GM12865 (cell line): Measurements from ENCODE around the gene MYCN.

ENCODE experiments used
- DNase-seq: peaks from one replicate; pipeline ENCODE4 v3.0.0; 2010; ENCODE audit warnings: low read depth
- H3K4me3 ChIP-seq: 2 replicates; pipeline ENCODE4 v1.5.1; 2011; ENCODE audit warnings: mild to moderate bottlenecking, low read depth, low read length, control low read depth
- TF ChIP-seq, protein P1 (sequence below): IDR thresholded peaks from 2 replicates; pipeline ENCODE4 v1.5.1; 2011; ENCODE audit warnings: low read length, control low read depth, low read depth, inconsistent platforms; ENCODE audit not compliant: insufficient read depth; ENCODE audit errors: missing control alignments

MYCN gene

DNA sequence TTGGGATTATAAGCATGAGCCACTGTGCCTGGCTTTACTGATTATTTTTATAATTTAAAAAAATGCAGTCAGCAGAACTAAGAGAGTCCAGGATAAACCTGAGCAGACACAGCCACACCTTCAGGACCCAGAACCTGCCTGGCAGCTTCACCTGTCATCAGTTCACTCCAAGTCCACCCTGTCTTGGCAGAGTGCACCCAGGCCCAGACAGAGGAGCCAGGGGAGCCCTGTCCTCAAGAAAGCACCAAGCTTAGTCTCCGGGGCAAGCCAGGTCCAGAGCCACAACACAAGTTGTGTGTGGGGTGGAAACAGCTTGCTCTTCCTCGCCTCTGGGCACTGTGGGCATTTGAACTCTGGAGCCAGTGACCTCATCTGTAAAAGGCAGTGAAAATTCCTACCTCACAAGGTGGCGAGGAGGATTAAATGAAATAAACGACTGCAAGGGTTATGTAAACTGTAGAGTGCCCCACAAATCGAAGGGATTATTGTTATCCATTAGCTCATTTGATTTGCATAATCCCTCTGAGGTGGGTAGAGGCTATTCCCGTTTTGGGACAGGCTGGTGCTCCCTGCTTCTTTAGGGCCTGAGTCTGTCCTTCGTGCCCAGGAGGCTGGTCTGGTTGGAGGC lies 24.7 kb downstream of the MYCN start:
- TF ChIP-seq, protein P1, sequence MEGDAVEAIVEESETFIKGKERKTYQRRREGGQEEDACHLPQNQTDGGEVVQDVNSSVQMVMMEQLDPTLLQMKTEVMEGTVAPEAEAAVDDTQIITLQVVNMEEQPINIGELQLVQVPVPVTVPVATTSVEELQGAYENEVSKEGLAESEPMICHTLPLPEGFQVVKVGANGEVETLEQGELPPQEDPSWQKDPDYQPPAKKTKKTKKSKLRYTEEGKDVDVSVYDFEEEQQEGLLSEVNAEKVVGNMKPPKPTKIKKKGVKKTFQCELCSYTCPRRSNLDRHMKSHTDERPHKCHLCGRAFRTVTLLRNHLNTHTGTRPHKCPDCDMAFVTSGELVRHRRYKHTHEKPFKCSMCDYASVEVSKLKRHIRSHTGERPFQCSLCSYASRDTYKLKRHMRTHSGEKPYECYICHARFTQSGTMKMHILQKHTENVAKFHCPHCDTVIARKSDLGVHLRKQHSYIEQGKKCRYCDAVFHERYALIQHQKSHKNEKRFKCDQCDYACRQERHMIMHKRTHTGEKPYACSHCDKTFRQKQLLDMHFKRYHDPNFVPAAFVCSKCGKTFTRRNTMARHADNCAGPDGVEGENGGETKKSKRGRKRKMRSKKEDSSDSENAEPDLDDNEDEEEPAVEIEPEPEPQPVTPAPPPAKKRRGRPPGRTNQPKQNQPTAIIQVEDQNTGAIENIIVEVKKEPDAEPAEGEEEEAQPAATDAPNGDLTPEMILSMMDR = no peak
- H3K4me3 ChIP-seq = no peak overlapping the region
- no peak for DNase-seq

DNA sequence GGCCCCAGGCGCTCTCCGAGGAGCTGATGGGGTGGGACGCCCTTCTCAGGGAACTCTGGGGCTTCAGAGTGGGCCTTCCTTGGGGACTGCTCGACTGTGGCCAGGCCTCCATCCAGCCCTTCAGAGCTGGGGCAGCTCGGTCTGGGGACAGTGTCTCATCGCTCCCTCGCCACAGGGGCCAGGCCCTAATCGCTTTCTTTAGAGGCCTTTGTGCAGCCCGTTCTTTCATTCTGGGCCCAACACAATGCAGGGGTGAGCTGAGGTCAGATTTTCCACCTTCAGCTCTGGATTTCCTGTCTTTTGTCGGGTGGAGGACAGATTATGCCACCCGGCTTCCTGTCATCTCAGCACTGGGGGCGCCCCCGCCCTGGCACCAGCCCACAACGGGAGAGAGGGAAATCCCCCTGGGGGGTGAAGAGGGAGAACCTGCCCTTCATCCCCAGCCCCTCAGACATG lies 25.2 kb downstream of the MYCN start:
- H3K4me3 ChIP-seq = no peak overlapping the region
- TF ChIP-seq, protein P1 = no peak
- no peak for DNase-seq

DNA sequence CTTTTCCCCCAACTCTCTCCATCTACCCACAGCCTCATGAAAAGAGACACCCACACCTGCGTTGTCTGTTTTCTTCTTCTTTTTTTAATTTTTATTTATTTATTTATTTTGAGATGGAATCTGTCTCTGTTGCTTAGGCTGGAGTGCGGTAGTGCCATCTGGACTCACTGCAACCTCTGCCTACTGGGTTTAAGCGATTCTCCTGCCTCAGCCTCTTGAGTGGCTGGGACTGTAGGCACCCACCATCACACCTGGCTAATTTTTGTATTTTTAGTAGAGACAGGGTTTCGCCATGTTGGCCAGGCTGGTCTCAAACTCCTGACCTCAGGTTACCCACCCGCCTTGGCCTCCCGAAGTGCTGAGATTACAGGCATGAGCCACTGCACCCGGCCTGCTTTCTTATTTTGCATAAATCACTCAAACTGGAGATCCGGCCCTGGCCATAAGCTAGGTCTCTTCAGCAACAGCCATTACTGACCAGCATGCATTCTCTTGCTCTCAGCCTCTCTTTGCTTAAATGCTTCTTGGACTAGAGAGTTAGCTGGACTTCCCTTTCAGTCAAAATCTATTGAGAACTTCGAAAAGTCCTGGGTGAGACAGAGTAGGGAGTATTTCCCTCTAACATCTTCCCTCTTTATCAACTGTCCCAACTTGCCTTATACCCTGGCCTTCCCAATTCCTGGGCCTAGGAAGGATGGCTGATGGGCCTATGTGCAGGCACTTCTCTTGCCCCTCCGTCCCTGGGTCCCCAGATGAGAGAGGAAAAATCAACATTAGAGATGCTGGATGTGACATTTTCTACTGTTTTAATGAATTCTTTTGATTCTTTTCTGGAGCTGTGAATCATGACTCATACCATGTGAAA lies 27.3 kb downstream of the MYCN start:
- TF ChIP-seq, protein P1 = no peak
- no peak overlapping the region for H3K4me3 ChIP-seq
- no peak for DNase-seq

DNA sequence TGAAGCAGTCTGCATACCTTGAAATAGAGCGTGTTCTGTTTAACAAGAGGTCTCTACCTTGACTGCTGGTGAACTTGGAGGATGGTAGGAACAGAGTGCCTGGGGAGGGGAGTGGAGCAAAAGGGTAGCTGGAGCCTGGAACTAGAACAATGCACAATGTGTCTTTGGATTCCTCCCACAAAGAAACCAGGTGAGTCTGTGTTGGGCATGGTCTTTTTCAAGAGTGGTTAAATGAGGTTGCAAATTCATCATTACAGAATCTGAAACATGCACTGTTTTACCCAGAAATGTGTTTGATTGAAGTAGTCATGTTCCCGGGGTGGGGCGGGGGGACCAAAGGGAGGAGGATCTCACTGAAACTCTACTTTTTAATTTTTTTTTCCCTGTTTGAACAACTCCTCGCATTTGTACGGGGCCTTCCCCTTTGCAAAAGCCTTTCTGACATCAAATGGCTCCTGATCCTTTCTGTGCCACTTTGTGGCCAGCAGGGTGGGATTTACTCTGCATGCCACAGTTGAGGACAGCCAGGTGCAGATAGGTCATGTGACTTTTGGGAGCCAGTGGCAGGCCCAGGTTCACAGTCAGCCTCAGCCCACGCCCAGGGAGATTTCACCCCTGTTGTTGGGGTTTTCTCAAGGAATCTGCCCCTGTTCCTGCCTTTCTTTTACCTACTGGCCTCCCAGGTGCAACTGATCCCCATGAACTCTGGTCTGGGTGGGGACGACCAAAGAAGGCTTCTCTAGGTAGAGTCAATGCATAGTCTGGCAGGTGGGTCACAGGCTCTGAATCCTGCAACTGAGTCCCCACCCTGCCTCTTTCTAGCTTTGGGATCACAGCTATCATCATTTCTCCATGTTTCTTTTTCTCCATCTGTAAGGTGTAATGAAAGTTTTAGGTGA lies 28.2 kb downstream of the MYCN start:
- TF ChIP-seq, protein P1 = no peak
- H3K4me3 ChIP-seq = no peak overlapping the region

DNA sequence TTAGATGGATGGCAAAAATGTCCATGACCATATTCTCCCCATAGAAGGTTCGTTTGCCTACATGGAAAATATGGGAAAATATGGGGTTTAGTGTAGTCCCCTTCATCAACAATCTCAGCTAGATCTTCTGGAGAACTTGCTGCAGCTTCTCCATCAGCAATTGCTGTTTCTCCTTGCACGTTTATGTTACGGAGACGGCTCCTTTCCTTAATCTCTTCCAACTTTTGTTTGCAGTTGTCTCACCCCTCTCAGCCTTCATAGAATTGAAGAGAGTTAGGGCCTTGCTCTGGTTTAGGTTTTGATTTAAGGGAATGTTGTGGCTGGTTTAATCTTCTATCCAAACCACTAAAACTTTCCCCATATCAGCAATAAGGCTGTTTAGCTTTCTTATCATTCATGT lies 28.9 kb downstream of the MYCN start:
- DNase-seq = no peak
- TF ChIP-seq, protein P1 = no peak
- H3K4me3 ChIP-seq = no peak overlapping the region

More for the DNA sequence above, 28.2 kb downstream of the MYCN start:
- no peak for DNase-seq

DNA sequence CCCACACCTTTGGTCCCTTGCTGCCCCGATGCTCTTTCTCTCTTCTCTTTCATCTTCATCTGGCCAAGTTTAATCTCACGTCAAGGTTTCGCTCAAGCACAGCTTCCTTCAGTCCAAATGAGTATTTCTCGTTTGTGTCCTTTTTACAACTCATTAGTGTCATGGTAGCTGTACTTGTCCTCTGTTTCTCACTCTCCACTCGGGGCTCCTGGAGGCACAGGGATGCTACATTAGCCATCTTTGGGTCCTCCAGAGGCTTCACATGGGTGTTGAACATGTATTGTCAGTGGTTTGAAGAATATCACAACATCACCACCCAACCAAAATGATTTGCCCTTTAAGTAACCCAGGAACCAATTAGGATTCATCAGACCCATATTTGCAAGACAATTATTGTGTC lies 30.4 kb downstream of the MYCN start:
- no peak overlapping the region for H3K4me3 ChIP-seq
- TF ChIP-seq, protein P1 = no peak
- DNase-seq = no peak
